Spleen (tissue), 7 donors: ENCODE measurements around the gene TNS1.

Experiments
- CTCF ChIP-seq, 11 experiments: fragments of 200-600 bp in 7 of 11; fragments of 450-650 bp in 4 of 11; sonication (generic) in 4 of 11; IDR thresholded peaks in 8 of 11; conservative IDR thresholded peaks in 3 of 11; 1 replicate in 7 of 11; 2 replicates in 4 of 11; pipeline versions ENCODE4 v1.4.0 to v1.8.0; 2016 to 2021; ENCODE audit warnings: antibody characterized with exemption in 11 of 11, inconsistent platforms in 4 of 11, mild to moderate bottlenecking in 1 of 11
- POLR2A ChIP-seq, 3 donors: fragments of 450-650 bp; IDR thresholded peaks; one replicate each; pipeline ENCODE4 v1.5.1; 2017; ENCODE audit warnings: antibody characterized with exemption in 3 of 3, mild to moderate bottlenecking in 1 of 3
- POLR2AphosphoS5 ChIP-seq, 3 donors: sonication (generic); formaldehyde crosslinking; IDR thresholded peaks; one replicate each; pipeline ENCODE4 v1.5.1; 2017; ENCODE audit warnings: antibody characterized with exemption in 3 of 3
- donor health status: DM: no; HTN: no; CAD: no; lungs with moderate emphysema.
- donor health status: DM: no; HTN: no; CAD: no.
- donor health status: DM: no; HTN: no; CAD: no.

- TF ChIP-seq CTCF (IDR thresholded peaks at IDR 0.05 in 8 of 11, conservative IDR thresholded peaks at IDR 0.05 in 3 of 11) (no peak), POLR2A (IDR thresholded peaks at IDR 0.05) (no peak), POLR2AphosphoS5 (IDR thresholded peaks at IDR 0.05) (peak; percentile 12 to 51 (median 27))
Observed at GRCh38 chr2:217895070-217895635, 107.6 kb downstream of the TNS1 start.
